Measurements from ENCODE around the gene OR52I2.

GRCh38 chr11:4619514-4619913 lies 38.0 kb downstream of the OR52I2 start:
- TF ChIP-seq CTCF (IDR thresholded peaks at IDR 0.05) (no peak), POLR2A (IDR thresholded peaks at IDR 0.05) (no peak), EP300 (IDR thresholded peaks at IDR 0.05) (no peak)
